Cerebellar nuclear complex (tissue), 1 donor: ENCODE measurements around the gene ZNRF3.
"Not testable (repeated sequence)": the region's sequence is repeated elsewhere in the genome, so short reads cannot be mapped to it uniquely, and the experiment has no call there.

ENCODE experiments used
- DNase-seq, 2 experiments: peaks; one replicate each; lab custom pipeline; 2025; lab: John Stamatoyannopoulos, UW

ZNRF3 gene

DNA sequence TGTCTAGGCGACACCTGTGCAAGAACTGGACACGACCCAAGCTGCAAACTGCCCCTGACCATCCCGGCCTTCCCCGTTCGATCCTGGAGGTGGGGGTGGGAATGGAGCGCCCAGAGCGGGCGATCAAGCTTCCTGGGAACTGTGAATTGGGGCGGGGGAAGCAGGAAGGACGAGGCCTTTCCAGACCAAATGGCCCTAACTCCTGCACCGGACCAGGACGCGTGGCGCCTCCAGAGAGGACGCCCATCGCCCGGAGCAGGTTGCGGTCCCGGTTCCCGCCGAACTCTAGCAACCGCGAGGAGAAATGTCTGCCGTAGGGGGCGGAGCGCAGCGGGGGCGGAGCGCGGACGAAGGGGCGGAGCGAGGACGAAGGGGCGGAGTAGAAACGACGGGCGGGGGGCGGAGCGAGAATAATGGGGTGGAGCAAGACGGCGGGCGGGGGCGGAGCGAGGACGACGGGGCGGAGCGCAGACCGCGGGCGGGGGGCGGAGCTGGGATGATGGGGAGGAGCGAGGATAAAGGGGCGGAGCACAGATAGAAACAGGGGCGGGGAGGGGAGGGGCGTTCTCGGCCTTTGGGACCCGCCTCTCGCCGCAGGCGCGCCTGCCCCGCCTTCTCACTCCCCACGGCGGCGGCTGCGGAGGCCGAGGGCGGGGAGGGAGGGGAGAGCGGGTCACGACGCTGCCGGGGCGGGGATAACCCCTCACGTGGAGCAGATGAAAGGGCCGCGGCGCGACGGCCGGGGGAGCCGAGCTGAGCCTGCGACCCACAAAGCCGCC lies at the start of gene ZNRF3:
Gene ZNRF3 (plus strand): TSS at position 695 of the 779 bp plus-strand sequence. CDS start 195 bp downstream, outside the sequence.
- DNase-seq: peak; percentile 76 to 89

DNA sequence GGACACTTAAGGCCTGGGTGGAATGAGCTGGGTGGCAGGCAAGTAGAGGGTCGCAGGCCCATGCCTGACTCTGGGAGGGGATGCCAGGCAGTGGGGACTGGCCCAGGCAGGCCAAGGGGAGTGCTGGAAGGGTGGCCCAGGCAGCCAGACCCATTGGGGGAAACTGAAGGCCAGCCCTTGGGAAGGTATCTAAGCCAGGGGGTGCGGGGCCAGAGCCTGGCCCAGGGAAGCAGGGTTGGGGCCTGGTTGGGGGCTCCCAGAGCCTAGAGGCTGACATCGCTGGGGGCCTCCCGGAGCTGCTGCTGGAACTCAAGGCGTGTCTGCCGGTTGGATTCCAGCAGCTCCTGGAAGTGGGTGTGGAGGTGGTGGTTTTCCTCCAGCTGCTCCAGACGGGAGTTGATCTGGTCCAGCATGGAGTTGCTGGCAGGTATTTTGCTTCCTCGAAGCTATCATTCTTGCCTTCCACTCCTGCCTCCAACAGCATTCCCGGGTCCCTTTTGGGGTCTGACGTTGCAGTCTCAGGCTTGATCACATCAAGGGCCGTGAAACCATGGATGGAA lies 47.7 kb upstream of the ZNRF3 start:
- no peak for DNase-seq

DNA sequence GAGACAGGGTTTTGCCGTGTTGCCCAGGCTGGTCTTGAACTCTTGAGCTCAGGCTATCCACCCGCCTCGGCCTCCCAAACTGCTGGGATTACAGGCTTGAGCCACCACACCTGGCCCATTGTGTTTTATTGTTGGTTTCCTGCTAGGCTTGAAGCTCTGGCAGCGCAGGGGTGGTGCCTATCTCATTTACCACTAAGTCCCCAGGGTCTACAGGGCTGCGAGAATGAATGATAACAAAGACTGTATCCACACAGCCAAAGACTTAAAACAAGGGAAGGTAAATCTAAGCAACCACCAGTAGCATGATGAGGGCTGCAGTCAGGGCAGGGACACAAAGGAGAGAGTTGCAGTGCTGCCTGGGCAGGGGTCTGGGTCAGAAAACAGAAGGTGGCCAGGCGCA lies 45.7 kb upstream of the ZNRF3 start:
- DNase-seq: no peak

DNA sequence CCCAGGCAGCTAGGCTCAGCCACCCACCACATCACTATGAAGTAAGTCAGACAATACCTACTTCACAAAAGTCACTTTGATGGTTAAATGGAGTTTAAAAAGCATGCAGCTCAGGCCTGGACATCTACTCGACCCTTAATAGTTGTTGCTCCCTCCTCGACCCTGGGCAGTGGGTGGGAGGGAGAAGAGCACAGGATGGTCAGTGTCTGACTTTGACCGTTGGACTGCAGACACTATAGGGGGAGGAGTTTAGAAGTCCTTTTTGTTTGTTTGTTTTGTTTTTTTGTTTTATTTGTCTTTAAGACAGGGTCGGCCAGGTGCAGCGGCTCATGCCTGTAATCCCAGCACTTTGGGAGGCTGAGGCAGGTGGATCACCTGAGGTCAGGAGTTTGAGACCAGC lies 44.4 kb upstream of the ZNRF3 start:
- DNase-seq: no peak

DNA sequence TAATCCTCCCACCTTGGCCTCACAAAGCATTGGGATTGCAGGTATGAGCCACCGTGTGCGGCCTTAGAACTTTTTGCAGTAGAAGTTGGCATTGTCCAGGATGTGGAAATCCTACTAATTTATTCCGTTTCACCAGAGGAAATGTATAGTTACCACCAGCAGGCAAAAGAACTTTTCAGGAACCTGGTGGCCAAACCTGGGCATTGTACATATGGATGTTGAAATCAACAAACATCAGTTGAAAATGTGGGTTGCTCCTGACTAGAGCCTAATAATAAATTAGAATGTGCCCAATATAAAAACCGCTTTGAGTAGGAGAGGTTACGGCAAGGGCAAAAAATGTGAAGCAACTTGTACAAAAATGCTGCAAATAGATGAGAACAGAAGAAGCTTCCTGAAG lies 42.3 kb upstream of the ZNRF3 start:
- DNase-seq: no peak

DNA sequence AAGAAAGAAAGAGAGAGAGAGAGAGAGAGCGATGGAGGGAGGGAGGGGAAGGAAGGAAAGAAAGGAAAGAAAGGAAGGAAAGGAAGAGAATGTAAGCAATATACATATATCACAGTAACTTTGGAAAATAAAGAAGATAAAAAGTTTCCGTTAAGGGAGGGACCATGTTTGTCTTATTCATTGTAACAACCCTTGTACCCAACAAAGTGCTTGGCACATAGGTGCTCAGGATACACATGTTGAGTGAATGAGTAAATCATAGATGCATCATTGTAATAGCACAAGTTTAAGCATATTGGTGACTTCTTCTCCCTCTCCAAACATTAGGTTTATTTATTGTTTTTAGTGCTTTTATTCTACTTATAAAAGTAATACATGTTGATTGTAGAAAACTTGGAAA lies 39.7 kb upstream of the ZNRF3 start:
- no peak for DNase-seq

DNA sequence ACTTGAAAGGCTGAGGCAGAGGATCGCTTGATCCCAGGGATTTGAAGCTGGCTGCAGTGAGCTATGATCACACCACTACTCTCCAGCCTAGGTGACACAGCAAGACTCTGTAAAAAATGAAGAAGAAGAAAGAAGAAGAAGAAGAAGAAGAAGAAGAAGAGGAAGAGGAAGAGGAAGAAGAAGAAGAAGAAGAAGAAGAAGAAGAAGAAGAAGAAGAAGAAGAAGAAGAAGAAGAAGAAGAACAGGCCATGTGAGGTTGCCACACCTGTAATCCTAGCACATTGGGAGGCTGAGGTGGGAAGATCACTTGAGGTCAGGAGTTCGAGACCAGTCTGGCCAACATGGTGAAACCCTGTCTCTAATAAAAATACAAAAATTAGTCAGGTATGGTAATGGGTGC lies 39.1 kb upstream of the ZNRF3 start:
- DNase-seq: not testable (repeated sequence)

DNA sequence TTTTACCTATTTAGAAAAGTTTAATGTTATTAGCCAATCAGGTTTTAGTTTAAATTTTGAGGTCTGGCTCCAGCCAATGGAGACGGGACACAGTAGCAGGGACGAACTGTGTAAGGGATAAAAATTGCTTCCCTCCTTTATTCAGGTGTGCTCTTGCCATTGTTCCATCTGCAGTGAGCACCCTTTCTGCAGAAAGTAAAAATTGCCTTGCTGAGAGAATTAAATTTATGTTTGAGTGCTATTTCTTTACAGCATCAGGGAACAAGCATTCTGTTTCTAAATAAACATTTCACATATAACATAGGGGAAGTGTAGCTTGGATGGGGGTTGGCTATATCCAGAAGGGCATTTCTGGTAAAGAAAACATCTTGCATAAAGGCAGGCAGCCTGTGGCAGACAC lies 36.4 kb upstream of the ZNRF3 start:
- DNase-seq: no peak

DNA sequence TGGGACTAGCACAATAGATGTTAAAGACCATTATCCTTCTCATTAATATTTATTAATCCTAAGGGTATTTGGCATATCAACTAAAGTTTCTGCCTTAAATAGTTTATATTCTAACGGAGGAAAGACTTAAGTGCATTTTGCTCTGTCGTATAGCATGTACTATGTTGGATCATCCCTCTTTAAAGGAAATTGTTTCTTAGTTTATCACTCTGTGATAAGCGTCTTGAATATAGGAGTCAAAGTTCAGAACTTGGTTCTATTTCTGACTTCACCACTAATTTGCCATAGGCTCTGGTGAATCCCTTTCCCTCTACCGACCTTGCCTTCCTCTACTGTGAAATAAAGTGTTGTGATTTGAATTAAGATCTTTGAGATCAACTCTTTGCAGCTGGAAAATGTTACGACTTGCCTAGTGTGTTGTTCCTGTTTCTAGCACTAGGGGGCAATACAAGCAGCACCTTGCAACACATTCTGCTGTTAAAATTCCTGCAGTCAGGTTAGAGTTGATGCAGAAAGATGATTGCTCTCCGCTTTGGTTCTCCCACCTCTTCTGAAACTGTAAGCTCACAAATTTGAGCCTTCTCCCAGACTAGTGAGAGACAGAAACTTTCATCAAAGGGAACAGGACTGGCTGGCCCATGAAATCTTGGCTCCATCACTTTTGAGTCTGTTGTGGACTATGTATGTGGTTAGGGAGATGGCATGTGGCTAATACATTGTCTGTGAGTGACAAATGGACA lies 27.8 kb upstream of the ZNRF3 start:
- peak in 1 of 2 experiments; percentile 44 for DNase-seq

DNA sequence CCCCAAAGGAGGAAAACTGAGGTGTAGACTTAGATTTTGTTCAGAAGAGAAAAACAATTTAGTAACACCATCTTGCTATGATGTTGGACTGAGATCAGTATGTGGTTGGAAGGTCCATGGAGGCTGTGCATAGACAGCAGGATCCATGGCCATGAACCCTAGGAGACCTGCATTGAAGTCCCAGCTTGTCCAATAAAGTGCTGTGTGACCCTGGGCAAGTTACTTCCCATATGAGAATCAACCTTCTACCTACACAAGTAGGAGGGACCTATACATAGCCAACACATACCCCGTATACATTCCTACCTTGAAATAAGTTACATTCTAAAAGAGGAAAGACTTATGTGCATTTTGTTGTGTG lies 27.3 kb upstream of the ZNRF3 start:
- DNase-seq: no peak

DNA sequence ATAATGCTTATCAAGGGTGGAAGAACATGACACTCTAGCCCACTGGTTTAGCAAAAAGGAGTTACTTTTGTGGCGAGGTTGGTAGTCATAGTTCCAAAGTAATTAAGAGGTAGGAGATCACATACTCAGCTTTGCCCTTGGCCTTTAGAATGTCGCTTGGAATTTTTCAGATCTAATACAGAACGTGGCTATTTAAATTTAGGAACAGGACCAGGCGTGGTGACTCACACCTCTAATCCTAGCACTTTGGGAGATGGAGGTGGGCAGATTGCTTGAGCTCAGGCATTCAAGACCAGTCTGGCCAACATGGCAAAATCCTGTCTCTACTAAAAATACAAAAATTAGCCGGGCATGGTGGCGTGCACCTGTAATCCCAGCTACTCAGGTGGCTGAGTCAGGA lies 26.1 kb upstream of the ZNRF3 start:
- DNase-seq: no peak

DNA sequence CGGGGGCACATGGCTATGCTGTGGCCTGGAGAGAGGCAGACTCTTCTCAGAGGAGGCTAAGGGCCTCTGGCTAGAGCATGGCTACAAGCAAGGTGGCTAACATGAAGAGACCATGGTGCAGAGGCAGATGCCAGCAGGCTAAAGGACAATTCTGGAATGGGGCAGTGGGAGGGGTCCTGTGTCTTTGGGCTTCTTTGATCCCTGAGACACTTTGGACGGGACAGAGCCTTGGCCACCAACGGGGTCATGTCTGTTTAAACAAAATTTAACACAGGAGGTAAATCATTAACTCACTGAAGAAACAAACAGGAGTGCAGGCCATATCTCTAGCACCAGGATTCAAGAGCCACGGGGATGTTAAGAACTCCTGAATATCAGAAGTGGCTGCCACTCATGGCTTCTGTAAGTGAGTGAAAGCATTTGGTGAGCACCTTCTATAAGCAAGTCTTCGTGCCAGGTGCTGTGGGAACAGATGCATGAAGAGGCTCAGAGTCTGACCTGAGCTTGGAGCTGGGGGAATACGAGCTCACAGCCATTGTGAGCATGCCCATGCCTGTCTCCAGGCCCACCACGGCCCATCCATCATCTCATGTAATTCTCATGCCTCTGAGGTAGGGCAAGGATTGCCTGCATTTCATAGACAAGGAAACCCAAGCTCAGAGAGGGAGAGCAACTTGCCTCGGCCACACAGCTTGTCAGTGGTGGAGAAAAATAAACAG lies 18.3 kb upstream of the ZNRF3 start:
- no peak for DNase-seq

DNA sequence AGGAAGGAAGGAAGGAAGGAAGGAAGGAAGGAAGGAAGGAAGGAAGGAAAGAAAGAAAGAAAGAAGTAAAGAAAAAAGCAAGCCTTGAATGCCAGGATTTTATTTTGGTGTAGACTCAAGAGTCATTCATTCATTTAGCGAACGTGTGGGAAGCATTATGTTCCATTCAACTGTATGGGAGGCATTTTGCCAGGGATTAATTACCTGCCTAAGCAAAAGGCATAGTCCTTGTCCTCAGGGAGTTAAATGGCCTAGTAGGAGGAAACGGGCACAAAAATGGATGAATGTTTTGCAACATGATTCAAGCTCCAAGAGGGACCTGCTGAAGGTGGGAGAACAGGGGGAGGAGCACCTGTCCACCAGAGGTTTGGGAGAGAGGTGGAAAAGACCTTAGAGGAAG lies 16.2 kb upstream of the ZNRF3 start:
- no peak for DNase-seq

DNA sequence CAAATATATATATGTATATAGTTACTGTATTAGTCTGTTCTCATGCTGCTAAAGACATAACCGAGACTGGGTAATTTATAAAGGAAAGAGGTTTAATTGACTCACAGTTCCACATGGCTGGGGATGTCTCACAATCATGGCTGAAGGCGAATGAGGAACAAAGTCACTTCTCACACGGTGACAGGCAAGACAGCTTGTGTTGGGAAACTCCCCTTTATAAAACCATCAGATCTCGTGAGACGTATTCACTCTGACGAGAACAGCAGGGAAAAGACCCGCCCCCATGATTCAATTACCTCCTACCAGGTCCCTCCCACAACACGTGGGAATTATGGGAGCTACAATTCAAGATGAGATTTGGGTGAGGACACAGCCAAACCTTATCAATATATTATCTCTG lies 15.0 kb upstream of the ZNRF3 start:
- not testable (repeated sequence) for DNase-seq

DNA sequence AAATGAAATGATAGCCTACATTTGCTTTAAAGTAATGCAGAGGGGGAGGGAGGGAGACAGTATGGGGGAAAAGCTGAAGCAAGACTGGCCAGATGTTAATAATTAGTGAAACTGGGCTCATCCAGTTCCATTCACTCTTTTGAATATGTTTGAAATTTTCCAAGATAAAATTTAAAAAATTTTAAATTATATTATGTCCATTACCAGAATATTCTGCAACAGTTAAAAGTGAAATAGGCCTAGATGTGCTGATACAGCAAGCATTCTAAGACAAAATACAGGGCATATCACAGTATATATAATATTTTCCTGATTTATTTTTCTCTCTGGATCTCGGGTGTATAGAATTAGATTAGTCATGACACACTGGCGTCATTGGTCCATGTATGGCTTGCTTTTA lies 13.6 kb upstream of the ZNRF3 start:
- DNase-seq: no peak

DNA sequence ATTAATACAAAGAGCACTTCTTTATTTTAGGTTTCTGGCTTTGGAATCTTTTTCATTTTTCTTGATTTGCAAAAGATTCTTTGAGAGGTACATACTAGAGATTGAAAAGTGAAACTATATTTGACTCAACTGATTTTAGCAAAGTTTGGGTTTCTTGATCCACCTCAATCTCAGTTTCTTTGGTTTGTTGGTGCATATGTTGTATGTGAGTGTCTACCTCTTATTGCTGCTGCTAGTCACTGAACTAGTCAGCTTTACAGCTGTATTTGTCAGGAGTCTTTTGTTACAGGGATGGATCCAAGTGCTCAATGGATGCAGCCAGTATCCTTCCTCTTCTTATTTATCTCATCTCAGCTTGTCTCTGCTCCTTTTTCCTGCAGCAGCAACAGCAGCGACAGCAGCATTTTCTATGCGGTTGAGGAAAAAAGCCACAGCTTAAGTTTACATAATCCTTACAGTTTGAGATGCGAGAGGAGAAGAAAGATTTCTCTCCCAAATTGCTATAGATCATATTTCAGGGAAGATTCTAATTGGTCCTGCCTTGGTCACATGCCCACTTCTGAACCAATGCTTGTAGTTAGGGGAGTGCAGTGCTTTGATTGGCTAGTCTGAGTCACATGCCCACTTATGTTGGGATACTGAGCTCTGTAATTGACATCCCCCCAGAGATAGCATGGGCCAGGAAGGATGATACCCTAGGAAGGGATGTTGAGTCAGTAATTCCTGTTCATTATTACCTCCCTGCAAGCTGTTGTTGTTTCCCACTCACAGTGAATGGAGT lies 10.0 kb upstream of the ZNRF3 start:
- DNase-seq: no peak

DNA sequence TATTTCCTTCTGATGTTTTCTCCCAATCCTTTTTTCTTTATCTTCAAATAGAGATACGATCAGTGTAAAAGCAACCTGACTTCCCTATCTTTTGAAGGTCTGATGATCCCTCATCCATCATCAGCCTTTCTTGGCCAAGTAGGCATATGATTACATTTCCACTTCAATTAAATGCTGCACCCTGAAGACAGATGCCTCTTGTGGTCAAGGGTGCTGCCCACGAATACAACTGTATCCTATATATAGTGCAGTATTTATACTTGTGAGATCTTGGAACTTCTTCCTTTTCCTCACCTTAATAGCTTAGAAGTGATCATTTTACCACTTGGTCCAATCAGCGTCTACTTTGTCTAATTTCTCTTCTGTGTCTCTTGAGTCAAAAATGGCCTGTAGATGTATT lies 9.3 kb upstream of the ZNRF3 start:
- no peak for DNase-seq

DNA sequence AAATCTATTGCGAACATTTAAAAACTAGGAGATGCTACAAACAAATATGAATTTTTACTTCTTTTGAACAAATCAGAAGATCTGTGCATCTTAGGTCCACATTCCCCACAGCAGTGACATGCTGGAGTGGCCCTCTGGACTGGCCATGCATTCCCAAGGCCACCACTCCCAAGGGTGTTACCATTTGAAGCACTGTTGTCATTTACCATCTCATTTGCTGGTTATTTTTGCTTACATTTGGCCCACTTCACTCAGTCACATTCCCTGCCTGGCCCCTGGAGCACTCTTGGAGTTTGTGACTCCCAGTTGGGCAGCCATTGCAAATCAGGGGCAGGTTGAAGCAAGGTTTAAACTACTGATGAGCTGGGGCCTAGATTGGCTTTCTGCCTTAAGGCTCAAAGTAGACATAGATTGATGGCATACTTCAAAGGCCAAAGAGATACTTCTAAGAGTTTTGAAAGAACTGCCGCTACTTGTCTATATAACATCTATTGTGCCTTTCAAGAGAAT lies 8.5 kb upstream of the ZNRF3 start:
- no peak for DNase-seq

DNA sequence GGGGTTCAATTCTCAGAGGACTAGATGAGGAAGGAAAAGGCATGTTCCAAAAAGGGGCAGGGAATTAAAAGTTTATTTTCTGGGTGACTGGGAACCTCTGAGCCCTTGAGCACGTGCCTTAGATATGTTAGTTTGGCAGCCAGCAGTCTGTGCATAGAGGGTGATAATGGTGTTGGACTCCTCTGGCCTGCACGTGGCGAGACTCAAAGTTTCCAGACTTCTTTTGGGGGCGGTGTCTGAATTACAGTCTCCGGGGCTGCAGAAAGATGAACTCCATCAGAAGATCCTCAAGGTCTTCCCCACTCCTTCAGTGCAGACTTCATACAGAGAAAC lies 861 bp upstream of the ZNRF3 start:
- DNase-seq: no peak

DNA sequence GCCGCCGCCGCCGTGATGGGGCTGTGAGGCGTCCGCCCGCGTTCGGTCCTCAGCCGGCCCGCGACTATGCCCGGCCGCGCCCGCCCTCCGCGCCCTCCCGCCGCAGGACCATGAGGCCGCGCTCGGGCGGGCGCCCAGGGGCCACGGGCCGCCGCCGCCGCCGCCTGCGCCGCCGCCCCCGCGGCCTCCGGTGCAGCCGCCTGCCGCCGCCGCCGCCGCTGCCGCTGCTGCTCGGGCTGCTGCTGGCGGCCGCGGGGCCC lies 215 bp downstream of the ZNRF3 start:
- no peak for DNase-seq

DNA sequence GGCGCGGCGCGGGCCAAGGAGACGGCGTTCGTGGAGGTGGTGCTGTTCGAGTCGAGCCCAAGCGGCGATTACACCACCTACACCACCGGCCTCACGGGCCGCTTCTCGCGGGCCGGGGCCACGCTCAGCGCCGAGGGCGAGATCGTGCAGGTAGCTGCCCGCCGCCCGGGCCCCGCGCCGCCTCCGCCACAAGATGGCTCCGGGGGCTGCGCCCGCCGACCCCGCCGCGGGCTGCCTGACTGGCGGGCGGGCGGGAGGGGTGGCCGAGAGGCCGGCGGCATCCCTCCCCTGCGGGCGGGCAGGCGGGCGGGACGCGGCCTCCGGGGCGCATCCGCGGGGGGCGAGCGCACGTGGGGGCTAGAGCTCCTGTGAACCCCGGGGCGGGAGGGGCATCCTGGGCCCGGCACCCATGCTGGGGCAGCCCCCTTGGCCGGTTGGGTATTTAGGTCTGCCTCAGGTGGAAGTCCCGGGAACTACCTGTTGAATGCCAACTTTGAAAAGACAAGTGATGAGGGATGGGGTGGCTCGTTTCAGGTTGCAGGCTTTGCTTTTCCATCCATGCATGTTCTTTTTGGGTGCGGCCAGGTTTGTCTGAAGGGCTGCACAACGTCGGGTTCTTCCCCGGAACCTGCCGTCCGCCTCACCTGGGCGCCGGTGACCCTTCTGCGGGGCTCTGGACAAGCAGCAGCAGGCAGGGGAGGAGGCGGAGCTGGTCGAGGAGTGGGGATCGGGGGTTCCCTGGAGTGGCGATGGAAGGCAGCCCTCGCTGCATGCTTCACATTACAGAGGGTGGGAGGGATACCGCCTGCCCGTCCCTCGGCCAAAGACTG lies 760 bp downstream of the ZNRF3 start:
- no peak for DNase-seq
